ENCODE results near the gene PAM. TPM values are rescaled to one million over a fixed set of nuclear protein-coding genes. Genes with fewer than 3 reads are reported as not detected.
"Not testable (repeated sequence)": the region's sequence is repeated elsewhere in the genome, so short reads cannot be mapped to it uniquely, and the experiment has no call there.

PAM gene
- total RNA-seq, 1 experiment from 2014 or later = 257 TPM

- H2AFZ ChIP-seq (ENCODE audit: low read depth, low read length, poor library complexity, severe bottlenecking) = no peak overlapping the region
- H3K4me3 ChIP-seq (replicated peaks in 1 of 2; ENCODE audit: low read depth in 1 of 2, low read length in 2 of 2) = no peak overlapping the region
- H3K27ac ChIP-seq (ENCODE audit: low read depth, low read length) = no peak overlapping the region
- ChIA-PET CTCF (no interaction called here), RAD21 (ENCODE audit: low non-redundant PET in 1 of 2, low total read pairs in 2 of 2, uncharacterized antibody in 2 of 2, unreplicated experiment in 2 of 2) (no interaction called here), POLR2A (no interaction called here)
- H3K4me1 ChIP-seq (ENCODE audit: control insufficient read depth in 1 of 2, insufficient read depth in 2 of 2, low read length in 2 of 2) = no peaks in the 10 kb centered on the region
- intact Hi-C loops (cut with micrococcal nuclease) = no loop called here
- BruUV-seq (replicated peaks) = no TSS peak
- no peak overlapping the region for H3K4me2 ChIP-seq (ENCODE audit: low read length)
- H4K20me1 ChIP-seq (ENCODE audit: insufficient read depth) = no peaks in the 10 kb centered on the region
- no peaks in the 10 kb centered on the region for H3K27me3 ChIP-seq (ENCODE audit: insufficient read depth, low read length)
- ATAC-seq = no peak
- no peak for TF ChIP-seq POLR2AphosphoS5 (IDR thresholded peaks at IDR 0.05; ENCODE audit: low read depth, low read length)
- no peak for TF ChIP-seq MAX (IDR thresholded peaks at IDR 0.05)
- no peak for TF ChIP-seq CBX3 (IDR thresholded peaks at IDR 0.05; ENCODE audit: low read depth)
- no peak for TF ChIP-seq JUND (IDR thresholded peaks at IDR 0.05)
- TF ChIP-seq ZFX (IDR thresholded peaks at IDR 0.05) = no peak
- no peak for TF ChIP-seq SRF (IDR thresholded peaks at IDR 0.05; ENCODE audit: low read depth)
- no peak for TF ChIP-seq SP1 (IDR thresholded peaks at IDR 0.05; ENCODE audit: low read depth)
- no peak for TF ChIP-seq SIN3A (IDR thresholded peaks at IDR 0.05; ENCODE audit: low read depth)
- H3K9me3 ChIP-seq (ENCODE audit: control insufficient read depth in 1 of 2, insufficient read depth in 1 of 2, low read depth in 1 of 2, low read length in 2 of 2) = no peaks in the 10 kb centered on the region
- DNase-seq (ENCODE audit: low read depth, low spot score) = no peak
- H3K9ac ChIP-seq (ENCODE audit: low read length) = no peak overlapping the region
- H3K9me2 ChIP-seq (ENCODE audit: insufficient read depth) = no peaks in the 10 kb centered on the region
- no peaks in the 10 kb centered on the region; a peak in 1 of 4 replicates for H3K36me3 ChIP-seq (ENCODE audit: control insufficient read depth in 1 of 2, insufficient read depth in 2 of 2, low read length in 2 of 2)
- no peaks in the 10 kb centered on the region for H3K79me2 ChIP-seq (ENCODE audit: insufficient read depth, low read length)
Observed at GRCh38 chr5:102999191-102999590, 244.1 kb downstream of the PAM start.

GRCh38 chr5:102999621-103000020 lies 244.5 kb downstream of the PAM start:
- H3K27ac ChIP-seq (ENCODE audit: low read depth, low read length); H3K4me3 ChIP-seq (replicated peaks in 1 of 2; ENCODE audit: low read depth in 1 of 2, low read length in 2 of 2); H4K20me1 ChIP-seq (ENCODE audit: insufficient read depth); H3K9me3 ChIP-seq (ENCODE audit: control insufficient read depth in 1 of 2, insufficient read depth in 1 of 2, low read depth in 1 of 2, low read length in 2 of 2); DNase-seq (ENCODE audit: low read depth, low spot score); H3K79me2 ChIP-seq (ENCODE audit: insufficient read depth, low read length); BruUV-seq (replicated peaks); H3K9ac ChIP-seq (ENCODE audit: low read length); H3K36me3 ChIP-seq (ENCODE audit: control insufficient read depth in 1 of 2, insufficient read depth in 2 of 2, low read length in 2 of 2); ATAC-seq; H3K4me2 ChIP-seq (ENCODE audit: low read length); H3K9me2 ChIP-seq (ENCODE audit: insufficient read depth); H3K4me1 ChIP-seq (ENCODE audit: control insufficient read depth in 1 of 2, insufficient read depth in 2 of 2, low read length in 2 of 2); H2AFZ ChIP-seq (ENCODE audit: low read depth, low read length, poor library complexity, severe bottlenecking); H3K27me3 ChIP-seq (ENCODE audit: insufficient read depth, low read length); RAD21 ChIA-PET (ENCODE audit: low non-redundant PET in 1 of 2, low total read pairs in 2 of 2, uncharacterized antibody in 2 of 2, unreplicated experiment in 2 of 2); CTCF ChIA-PET; intact Hi-C loops (cut with micrococcal nuclease); POLR2A ChIA-PET: not testable (repeated sequence)
